Cardiac muscle cell (in vitro differentiated cells and primary cell): ENCODE data around the gene FDXR. TPM values are rescaled to one million over a fixed set of nuclear protein-coding genes. Genes with fewer than 3 reads are reported as not detected.

Source experiments
- DNase-seq, 2 donors: peaks; one replicate each; pipeline versions ENCODE4 v3.0.0 to v3.0.0-alpha.2; 2010 to 2017; ENCODE audit warnings: low read depth in 1 of 2, low spot score in 1 of 2
- H3K27ac ChIP-seq: fragments of 200-600 bp; sonication (generic); 2 replicates; pipeline ENCODE4 v1.5.1; 2016
- H3K27me3 ChIP-seq: fragments of 200-600 bp; sonication (generic); 2 replicates; pipeline ENCODE4 v1.6.0; 2016; ENCODE audit warnings: control low read depth
- H3K36me3 ChIP-seq: fragments of 200-600 bp; sonication (generic); 2 replicates; pipeline ENCODE4 v1.5.1; 2016; ENCODE audit warnings: control low read depth
- H3K4me1 ChIP-seq: fragments of 200-600 bp; sonication (generic); 2 replicates; pipeline ENCODE4 v1.8.1; 2017; ENCODE audit warnings: low read depth, mild to moderate bottlenecking, mixed run types
- H3K4me3 ChIP-seq: fragments of 200-600 bp; sonication (generic); 2 replicates; pipeline ENCODE4 v1.5.1; 2016; ENCODE audit warnings: mild to moderate bottlenecking
- H3K9me3 ChIP-seq: fragments of 200-600 bp; sonication (generic); 2 replicates; pipeline ENCODE4 v1.5.1; 2017; ENCODE audit warnings: low read depth, mild to moderate bottlenecking, control low read depth
- CTCF ChIP-seq: IDR thresholded peaks from 2 replicates; pipeline ENCODE4 v1.5.1; 2012; ENCODE audit warnings: low read depth, mild to moderate bottlenecking, low read length
- polyA plus RNA-seq: library from polyadenylated mRNA; unstranded; fragments of >200 nt; fragmentation: Nextera tagmentation; extraction: Ambion mirVana; gene quantifications from 2 replicates; pipeline ENCODE4 v1.2.1, GENCODE V29; 2016
- total RNA-seq: library from RNA; depleted of rRNA; stranded (reverse); fragments of >200 nt; gene quantifications from 2 replicates; pipeline ENCODE4 v1.2.3, GENCODE V29; 2016

FDXR gene
- 44.6 and 44.7 TPM in 2 replicates for total RNA-seq
- polyA plus RNA-seq: 49.9 and 55.9 TPM in 2 replicates

- DNase-seq: no peak
- Histone ChIP-seq H3K4me3 (peak within 1 kb of the TSS; percentile 65), H3K9me3 (no peaks in the 10 kb centered on the region), H3K27ac (peak within 1 kb of the TSS; percentile 80), H3K36me3 (no peaks in the 10 kb centered on the region), H3K4me1 (peaks cover 46% of the 10 kb centered on the region), H3K27me3 (no peaks in the 10 kb centered on the region)
- no peak for TF ChIP-seq CTCF
Measured at GRCh38 chr17:74872313-74873036, at the start of gene FDXR. Gene FDXR (minus strand): TSS chr17:74872994. CDS start chr17:74872944, 50 bp downstream.

- no peaks in the 10 kb centered on the region for H3K9me3 ChIP-seq
- no peak for TF ChIP-seq CTCF
- H3K27ac ChIP-seq: no peak overlapping the region
- no peak for DNase-seq
- no peak overlapping the region for H3K4me3 ChIP-seq
- H3K36me3 ChIP-seq: no peaks in the 10 kb centered on the region
- peaks cover 48% of the 10 kb centered on the region for H3K27me3 ChIP-seq
- H3K4me1 ChIP-seq: peaks cover 4% of the 10 kb centered on the region
Measured at GRCh38 chr17:74922172-74922571, 49.4 kb upstream of the FDXR start.

- H3K4me3 ChIP-seq: no peak overlapping the region
- H3K27me3 ChIP-seq: peaks cover 44% of the 10 kb centered on the region
- no peak for DNase-seq
Measured at GRCh38 chr17:74921769-74922168, 49.0 kb upstream of the FDXR start.

GRCh38 chr17:74921026-74921681, 48.4 kb upstream of the FDXR start:
- DNase-seq: no peak
- Histone ChIP-seq H3K27ac (no peak overlapping the region), H3K4me3 (no peak overlapping the region), H3K4me1 (peaks cover 4% of the 10 kb centered on the region), H3K36me3 (no peaks in the 10 kb centered on the region), H3K27me3 (peaks cover 38% of the 10 kb centered on the region), H3K9me3 (no peaks in the 10 kb centered on the region)
- no peak for TF ChIP-seq CTCF

More at GRCh38 chr17:74921769-74922168, 49.0 kb upstream of the FDXR start:
- H3K36me3 ChIP-seq: no peaks in the 10 kb centered on the region
- no peak overlapping the region for H3K27ac ChIP-seq
- peaks cover 4% of the 10 kb centered on the region for H3K4me1 ChIP-seq
- H3K9me3 ChIP-seq: no peaks in the 10 kb centered on the region
- TF ChIP-seq CTCF: no peak

- no peaks in the 10 kb centered on the region for H3K36me3 ChIP-seq
- peaks cover 4% of the 10 kb centered on the region for H3K4me1 ChIP-seq
- no peak for DNase-seq
- H3K27ac ChIP-seq: no peak overlapping the region
- H3K4me3 ChIP-seq: no peak overlapping the region
- no peaks in the 10 kb centered on the region for H3K9me3 ChIP-seq
- no peak for TF ChIP-seq CTCF
- peaks cover 33% of the 10 kb centered on the region for H3K27me3 ChIP-seq
Measured at GRCh38 chr17:74920642-74921025, 47.8 kb upstream of the FDXR start.
